ENCODE data around the gene PPP1R27.
"Not testable (repeated sequence)": the region's sequence is repeated elsewhere in the genome, so short reads cannot be mapped to it uniquely, and the experiment has no call there.

The PPP1R27 gene

DNA sequence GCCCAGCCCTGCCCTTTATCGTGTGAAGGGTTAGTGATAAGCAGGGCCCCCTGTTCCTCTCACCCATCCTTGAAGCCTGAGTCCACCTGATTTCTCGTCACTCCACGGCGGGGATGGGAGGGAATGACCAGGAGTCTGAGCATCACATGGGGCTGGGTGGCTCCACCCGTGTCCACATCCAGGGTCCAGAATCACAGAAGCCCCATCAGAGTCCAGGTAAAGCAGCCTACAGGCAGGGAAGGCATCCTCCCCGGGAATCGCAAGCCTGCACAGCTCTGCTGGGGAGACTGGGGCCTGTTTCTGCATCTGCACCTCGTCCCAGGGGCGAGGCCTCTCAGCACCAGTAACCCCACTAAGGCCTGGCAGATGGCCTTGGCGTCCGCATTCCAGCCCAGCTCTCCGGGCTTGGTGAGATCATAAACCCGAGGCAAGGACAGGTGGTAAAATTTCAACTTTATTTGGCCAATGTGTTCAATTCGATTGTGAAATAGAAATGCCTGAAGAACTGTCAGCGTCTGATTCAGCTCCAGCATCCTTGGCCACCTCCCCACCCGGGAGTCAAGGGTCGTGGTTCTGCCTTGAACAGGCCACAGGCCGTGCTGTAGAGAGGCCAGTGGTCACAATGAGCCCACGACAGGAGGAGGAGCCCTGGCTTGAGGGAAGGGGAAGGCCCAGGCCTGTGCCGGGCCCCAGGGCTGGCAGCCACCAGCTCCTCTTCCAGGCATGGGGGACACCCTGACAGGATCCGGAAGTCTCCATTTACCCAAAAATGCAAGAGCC is 8.1 kb upstream of the PPP1R27 start:
- peaks cover 62% of the 10 kb centered on the region for H3K36me3 Mint-ChIP-seq (ENCODE audit: insufficient read depth)

DNA sequence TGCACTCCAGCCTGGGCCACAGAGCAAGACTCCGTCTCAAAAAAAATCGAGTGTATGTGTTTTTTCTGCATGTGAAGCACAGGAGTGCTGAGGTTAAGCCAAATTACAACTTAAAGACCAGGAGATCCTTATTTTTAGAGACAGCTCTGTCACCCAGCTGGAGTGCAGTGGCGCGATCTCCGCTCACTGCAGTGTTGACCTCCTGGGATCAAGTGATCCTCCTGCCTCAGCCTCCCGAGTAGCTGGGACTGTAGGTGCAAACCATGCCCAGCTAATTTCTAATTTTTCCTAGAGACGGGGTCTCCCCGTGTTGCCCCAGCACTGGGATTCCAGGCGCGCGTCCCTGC is 7.5 kb upstream of the PPP1R27 start:
- Mint-ChIP-seq H3K27me3 (no peaks in the 10 kb centered on the region), H3K4me1 (ENCODE audit: low read depth in 2 of 2) (peaks cover 0 to 2% of the 10 kb centered on the region in 2 donors), H3K9me3 (no peaks in the 10 kb centered on the region), H3K27ac (no peak overlapping the region), H3K36me3 (ENCODE audit: insufficient read depth) (peaks cover 56% of the 10 kb centered on the region), H3K4me3 (no peak overlapping the region)
- DNase-seq = no peak
- no peak for ATAC-seq (replicated peaks)

More for the DNA sequence above, 8.1 kb upstream of the PPP1R27 start:
- Mint-ChIP-seq H3K27me3 (no peaks in the 10 kb centered on the region), H3K27ac (no peak overlapping the region), H3K4me1 (ENCODE audit: low read depth in 2 of 2) (peaks cover 0 to 2% of the 10 kb centered on the region in 2 donors), H3K9me3 (no peaks in the 10 kb centered on the region), H3K4me3 (no peak overlapping the region)
- no peak for DNase-seq
- ATAC-seq (replicated peaks) = no peak

DNA sequence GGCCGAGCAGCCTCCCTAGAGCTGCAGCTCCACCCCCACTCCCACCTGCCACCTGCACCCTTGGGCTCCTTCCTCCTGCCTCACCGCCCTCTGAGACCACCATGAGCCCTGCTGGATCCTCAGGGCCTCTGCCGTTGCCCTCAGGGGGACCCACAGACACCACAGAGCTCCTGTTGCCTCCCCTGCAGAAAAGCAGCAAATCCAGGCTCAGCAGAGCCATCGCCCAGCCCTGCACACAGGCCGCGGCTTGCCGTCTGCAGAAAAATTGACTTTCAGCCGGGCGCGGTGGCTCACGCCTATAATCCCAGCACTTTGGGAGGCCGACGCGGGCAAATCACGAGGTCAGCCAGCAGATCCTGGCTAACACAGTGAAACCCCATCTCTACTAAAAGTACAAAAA is 7.0 kb upstream of the PPP1R27 start:
- Mint-ChIP-seq H3K36me3 (ENCODE audit: insufficient read depth) (peaks cover 51% of the 10 kb centered on the region), H3K4me1 (ENCODE audit: low read depth in 2 of 2) (peaks cover 0 to 2% of the 10 kb centered on the region in 2 donors), H3K9me3 (no peaks in the 10 kb centered on the region), H3K4me3 (no peak overlapping the region), H3K27me3 (no peaks in the 10 kb centered on the region), H3K27ac (no peak overlapping the region)
- ATAC-seq (replicated peaks) (no peak), DNase-seq (no peak)

DNA sequence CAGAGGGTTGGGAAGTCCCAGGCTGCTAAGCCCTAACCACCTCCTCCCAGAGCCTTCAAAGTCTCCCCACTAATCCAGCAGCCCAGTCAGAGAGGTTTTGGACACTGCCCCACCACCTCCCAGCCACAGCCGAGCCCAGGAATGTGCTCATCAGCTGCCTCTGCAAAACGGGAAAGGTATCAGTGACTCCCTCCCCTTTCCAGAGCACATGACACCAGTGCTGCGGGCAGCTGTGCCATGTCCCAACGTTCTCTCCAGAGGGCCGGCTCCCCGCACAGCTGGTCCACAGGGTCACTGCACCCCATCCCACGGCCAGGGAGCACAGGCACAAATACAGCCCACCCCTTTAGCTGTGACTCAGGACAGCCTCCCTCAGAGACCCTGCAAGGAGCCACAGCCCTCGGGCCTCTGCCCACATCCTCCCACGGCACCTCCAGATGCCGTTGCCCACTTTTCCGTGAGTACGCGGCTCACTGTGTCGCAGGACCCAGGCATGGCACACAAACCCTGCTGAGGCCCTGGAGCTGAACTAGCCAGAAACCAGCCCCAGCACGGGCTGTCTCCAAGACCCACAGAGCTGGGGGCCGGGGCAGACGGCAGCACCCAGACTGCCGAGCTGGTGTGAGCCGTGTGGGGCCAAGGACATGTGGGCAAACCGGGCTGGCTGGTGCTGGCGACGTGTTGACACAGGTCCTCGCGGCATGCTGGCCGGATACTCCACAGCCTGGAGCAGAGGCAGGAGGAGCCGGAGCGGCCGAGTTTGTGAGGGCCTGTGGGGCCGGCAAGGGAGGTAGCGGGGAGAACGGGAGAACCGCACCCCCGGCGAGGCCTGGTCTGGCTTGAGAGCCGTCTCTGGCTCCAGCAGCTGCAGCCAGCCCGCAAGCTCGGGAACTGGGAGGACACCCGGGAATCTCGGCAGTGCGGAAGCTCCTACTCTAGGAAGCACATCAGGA is 6.3 kb upstream of the PPP1R27 start:
- Mint-ChIP-seq H3K4me3 (no peak overlapping the region), H3K27ac (no peak overlapping the region), H3K27me3 (no peaks in the 10 kb centered on the region), H3K4me1 (ENCODE audit: low read depth in 2 of 2) (peaks cover 0 to 2% of the 10 kb centered on the region in 2 donors), H3K9me3 (no peaks in the 10 kb centered on the region), H3K36me3 (ENCODE audit: insufficient read depth) (peaks cover 45% of the 10 kb centered on the region)
- ATAC-seq (replicated peaks) (no peak), DNase-seq (no peak)

DNA sequence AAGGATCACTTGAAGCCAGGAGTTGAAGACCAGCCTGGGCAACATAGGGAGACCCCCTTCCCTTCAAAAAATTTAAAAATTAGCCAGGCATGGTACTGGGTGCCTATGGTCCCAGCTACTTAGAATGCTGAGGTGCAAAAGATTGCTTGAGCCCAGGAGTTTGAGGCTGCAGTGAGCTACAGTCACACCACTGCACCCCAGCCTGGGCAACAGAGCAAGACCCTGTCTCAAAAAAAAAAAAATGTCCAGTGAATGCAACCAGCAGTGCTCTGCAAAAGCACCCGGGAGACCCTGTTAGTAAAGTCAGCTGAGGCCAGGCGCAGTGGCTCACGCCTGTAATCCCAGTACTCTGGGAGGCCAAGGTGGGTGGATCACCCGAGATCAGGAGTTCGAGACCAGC is 5.2 kb upstream of the PPP1R27 start:
- not testable (repeated sequence) for DNase-seq; H3K27ac Mint-ChIP-seq; H3K9me3 Mint-ChIP-seq; H3K4me3 Mint-ChIP-seq; H3K4me1 Mint-ChIP-seq (ENCODE audit: low read depth in 2 of 2); ATAC-seq (replicated peaks); H3K27me3 Mint-ChIP-seq
- H3K36me3 Mint-ChIP-seq (ENCODE audit: insufficient read depth) = peaks cover 36% of the 10 kb centered on the region

DNA sequence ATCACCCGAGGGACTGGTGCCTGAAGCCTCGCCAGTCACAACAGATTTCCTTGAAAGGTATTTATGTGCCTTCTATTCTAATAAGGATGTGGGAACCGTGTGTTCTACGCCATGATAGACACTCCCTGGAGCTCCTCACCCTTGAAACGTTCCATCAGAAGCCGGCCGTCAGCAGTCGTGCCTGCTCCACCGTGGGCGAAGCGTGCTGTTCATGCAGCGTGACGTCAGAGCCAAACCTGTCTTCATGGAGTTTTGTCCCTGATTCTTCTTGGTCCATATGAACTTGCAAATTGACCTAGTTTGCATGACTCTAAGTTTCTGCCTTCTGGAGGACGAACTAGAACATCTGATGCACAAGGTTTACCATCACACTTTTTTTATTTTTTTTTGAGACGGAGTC is 4.5 kb upstream of the PPP1R27 start:
- Mint-ChIP-seq H3K4me3 (no peak overlapping the region), H3K36me3 (ENCODE audit: insufficient read depth) (peaks cover 28% of the 10 kb centered on the region), H3K27me3 (no peaks in the 10 kb centered on the region), H3K9me3 (no peaks in the 10 kb centered on the region), H3K4me1 (ENCODE audit: low read depth in 2 of 2) (no peaks in the 10 kb centered on the region), H3K27ac (no peak overlapping the region)
- ATAC-seq (replicated peaks) = no peak
- DNase-seq = no peak

DNA sequence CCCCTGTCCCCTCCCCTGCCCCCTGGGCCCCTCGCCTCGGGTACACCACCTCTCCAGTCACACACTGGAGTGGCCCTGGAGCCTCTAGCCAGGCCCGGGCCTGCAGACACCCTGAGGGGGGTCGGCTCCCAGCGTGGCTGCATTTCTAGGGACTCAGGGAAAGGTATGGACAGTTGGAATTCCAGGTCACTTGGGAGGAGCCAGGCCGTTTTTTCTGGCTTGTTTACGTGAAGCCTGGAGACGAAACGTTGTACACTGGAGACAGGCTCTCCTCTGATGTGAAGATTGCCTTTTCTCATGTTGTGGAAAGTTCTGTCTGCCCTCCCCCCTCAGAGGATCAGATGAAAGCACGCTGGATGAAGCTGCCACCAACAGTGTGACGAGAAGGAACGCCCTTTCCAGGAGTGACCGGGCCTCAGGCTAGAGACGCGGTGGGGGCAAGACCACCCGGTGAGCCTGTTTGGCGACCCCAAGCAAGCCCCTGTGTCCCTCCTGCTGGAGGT is 4.0 kb upstream of the PPP1R27 start:
- Mint-ChIP-seq H3K27ac (no peak overlapping the region), H3K27me3 (no peaks in the 10 kb centered on the region), H3K4me1 (ENCODE audit: low read depth in 2 of 2) (peaks cover 0 to under 1% of the 10 kb centered on the region in 2 donors), H3K36me3 (ENCODE audit: insufficient read depth) (peaks cover 26% of the 10 kb centered on the region), H3K4me3 (no peak overlapping the region), H3K9me3 (no peaks in the 10 kb centered on the region)
- no peak for DNase-seq
- ATAC-seq (replicated peaks) = no peak

DNA sequence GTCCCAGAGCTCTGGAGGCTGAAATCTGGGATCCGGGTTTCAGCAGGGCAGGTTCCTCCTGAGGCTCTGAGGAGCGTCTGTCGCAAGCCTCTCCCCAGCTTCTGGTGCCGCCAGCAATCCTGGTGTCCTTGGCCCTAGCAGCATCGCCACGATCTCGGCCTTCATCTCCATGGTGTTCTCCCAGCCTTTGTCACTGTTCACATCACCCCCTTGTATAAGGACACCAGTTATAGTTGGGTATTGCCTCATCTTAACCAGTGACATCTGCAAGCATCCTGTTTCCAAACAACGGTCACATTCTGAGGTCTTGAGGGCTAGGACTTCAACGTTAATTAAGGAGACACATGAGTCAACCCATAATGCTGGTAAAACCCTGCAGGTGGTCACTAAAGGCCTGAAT is 2.8 kb upstream of the PPP1R27 start:
- Mint-ChIP-seq H3K9me3 (no peaks in the 10 kb centered on the region), H3K27me3 (no peaks in the 10 kb centered on the region), H3K4me1 (ENCODE audit: low read depth in 2 of 2) (peaks cover under 1 to 3% of the 10 kb centered on the region in 2 donors), H3K27ac (no peak overlapping the region), H3K36me3 (ENCODE audit: insufficient read depth) (peaks cover 16% of the 10 kb centered on the region), H3K4me3 (no peak overlapping the region)
- DNase-seq (no peak), ATAC-seq (replicated peaks) (no peak)

DNA sequence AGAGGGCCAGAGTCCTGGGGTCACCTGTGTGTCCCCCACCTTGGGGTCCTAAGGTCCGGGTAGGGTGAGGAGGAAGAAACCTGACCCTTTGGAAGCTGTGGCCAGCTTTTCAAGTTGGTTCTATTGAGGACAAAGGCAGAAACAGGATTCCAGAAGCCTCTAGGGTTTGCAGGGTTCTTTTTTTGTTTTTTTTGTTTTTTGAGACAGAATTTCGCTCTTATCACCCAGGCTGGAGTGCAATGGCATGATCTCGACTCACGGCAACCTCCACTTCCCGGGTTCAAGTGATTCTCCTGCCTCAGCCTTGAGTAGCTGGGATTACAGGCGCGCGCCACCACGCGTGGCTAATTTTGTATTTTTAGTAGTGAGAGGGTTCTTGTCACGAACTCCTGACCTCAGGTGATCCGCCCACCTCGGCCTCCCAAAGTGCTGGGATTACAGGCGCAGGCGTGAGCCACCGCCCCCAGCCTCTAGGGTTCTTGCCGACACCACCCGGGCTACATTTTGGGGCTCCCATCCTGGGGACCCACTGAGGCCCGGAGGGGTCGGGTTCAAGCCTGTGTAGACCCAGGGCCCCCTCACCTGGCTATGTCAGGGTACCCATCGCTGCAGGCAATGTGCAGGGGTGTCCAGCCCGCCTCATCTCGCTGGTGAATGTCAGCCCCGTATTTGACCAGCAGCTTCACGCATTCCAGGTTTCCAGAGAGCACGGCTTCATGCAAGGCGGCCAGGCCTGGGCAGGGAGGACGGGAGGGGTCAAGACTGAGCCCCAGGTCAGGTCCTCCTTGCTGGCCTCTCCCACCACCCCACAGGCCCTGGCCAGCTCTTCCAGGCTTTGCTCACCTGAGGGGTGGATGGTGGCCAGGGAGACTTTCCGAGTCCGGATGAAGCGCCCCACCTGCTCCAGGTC is 674 bp downstream of the PPP1R27 start:
- Mint-ChIP-seq H3K9me3 (no peaks in the 10 kb centered on the region), H3K27ac (peak overlapping the region; percentile 69 to 76), H3K4me1 (ENCODE audit: low read depth in 2 of 2) (peaks cover 20 to 23% of the 10 kb centered on the region in 2 donors)

DNA sequence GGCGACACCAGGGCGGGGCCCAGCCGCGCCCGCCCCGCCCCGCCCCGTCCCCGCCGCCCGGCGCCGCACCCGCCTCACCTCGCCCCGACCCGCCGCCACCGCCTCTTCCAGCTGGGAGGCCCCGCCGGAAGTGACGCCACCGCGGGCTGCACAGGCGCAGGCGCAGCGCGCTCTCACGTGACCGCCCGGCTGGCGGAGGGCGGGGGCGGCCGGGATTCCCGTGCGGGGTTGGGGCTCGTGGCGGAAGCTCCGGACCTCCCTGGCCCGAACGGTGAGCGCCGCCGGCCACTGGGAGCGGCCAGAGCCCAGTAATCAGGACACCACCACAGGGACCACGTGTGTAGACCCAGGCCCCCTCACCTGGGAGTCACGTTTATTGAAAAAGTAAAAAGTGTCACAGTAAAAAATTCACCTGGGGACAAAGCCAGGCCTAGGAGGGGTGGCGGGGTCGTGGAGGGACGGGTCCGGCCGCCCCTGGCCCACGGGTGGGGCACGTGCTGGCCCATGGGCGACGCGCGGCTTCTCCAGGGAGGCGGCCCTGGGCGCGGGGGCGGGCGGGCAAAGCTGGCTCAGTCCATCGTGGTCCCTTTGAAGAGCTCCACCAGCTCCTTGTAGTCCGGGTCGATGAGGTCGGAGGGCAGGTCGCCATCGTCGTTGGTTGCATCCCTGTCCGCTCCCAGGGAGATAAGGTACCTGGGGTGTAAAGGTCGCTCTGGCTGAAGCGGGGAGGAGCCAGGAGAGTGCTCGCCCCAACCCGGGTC is 1.5 kb downstream of the PPP1R27 start, which contains the start of gene MCRIP1:
Gene MCRIP1, minus strand, starts transcription at position 132 of the 761 bp plus-strand sequence. CDS start 8,785 bp downstream, outside the sequence.
- H3K27me3 Mint-ChIP-seq = no peaks in the 10 kb centered on the region
- H3K4me3 Mint-ChIP-seq = peak within 1 kb of the TSS; percentile 86 to 96
- no peaks in the 10 kb centered on the region for H3K9me3 Mint-ChIP-seq
- peaks cover 25 to 28% of the 10 kb centered on the region in 2 donors for H3K4me1 Mint-ChIP-seq (ENCODE audit: low read depth in 2 of 2)
- peaks cover 6% of the 10 kb centered on the region for H3K36me3 Mint-ChIP-seq (ENCODE audit: insufficient read depth)
- peak within 1 kb of the TSS; percentile 83 to 95 for H3K27ac Mint-ChIP-seq
- ATAC-seq (replicated peaks) (peak; percentile 80), DNase-seq (peak; percentile 89 to 93 (median 90))

More for the DNA sequence above, 674 bp downstream of the PPP1R27 start:
- Mint-ChIP-seq H3K36me3 (ENCODE audit: insufficient read depth) (peaks cover 6% of the 10 kb centered on the region), H3K27me3 (no peaks in the 10 kb centered on the region), H3K4me3 (peak overlapping the region; percentile 73 to 96)
- no peak for DNase-seq
- ATAC-seq (replicated peaks) = no peak

DNA sequence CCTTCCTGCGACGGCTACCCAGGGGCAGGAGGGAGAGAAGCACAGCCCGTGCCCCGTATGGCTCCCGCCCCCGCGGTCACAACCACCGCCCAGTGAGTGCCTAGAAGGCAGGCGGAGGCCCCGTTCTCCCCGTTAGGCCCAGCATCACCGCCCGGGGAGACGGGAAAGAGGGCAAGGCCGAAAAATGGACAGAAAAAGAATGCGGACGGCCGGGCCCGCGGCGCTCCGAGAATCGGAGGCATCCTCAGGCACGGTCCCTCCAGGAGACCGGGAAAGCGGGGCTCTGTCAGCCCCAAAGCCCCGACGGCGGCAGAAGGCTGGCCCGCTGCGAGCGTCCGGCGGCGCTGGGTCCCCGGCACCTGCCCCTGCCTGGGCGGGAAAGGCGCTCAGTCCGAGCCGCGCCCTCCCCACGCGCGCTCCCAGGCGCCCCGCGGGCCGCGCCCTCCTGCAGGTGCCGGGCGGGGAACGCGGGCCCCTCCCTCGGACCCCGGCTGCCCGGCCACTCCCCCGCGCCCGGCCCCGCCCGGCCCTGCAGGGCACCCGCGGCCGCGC is 2.2 kb downstream of the PPP1R27 start:
- Mint-ChIP-seq H3K4me1 (ENCODE audit: low read depth in 2 of 2) (peaks cover 27 to 28% of the 10 kb centered on the region in 2 donors), H3K27me3 (no peaks in the 10 kb centered on the region), H3K27ac (peak overlapping the region; percentile 83 to 95)

More for the DNA sequence above, 2.2 kb downstream of the PPP1R27 start:
- Mint-ChIP-seq H3K4me3 (peak overlapping the region; percentile 86 to 96), H3K9me3 (no peaks in the 10 kb centered on the region), H3K36me3 (ENCODE audit: insufficient read depth) (peaks cover 9% of the 10 kb centered on the region)
- peak; percentile 38 for ATAC-seq (replicated peaks)
- peak; percentile 27 to 41 (median 31) for DNase-seq
